Measurements from ENCODE around the gene RBM47.
A peak's percentile ranks its signal among the peaks of the same experiment; 100 is the strongest.
"Not testable (repeated sequence)": the region's sequence is repeated elsewhere in the genome, so short reads cannot be mapped to it uniquely, and the experiment has no call there.

Gene RBM47

GRCh38 chr4:40629401-40630334, at the start of gene RBM47:
TSS of gene RBM47 (minus strand) at chr4:40629864. CDS start at chr4:40438893, 190,971 bp downstream.
- no peak for DNase-seq (ENCODE audit: low read depth)

- DNase-seq (ENCODE audit: low read depth), result no peak
Measured at GRCh38 chr4:40678421-40678820, 48.8 kb upstream of the RBM47 start.

GRCh38 chr4:40675166-40675565, 45.5 kb upstream of the RBM47 start:
- DNase-seq (ENCODE audit: low read depth), result no peak

- peak; percentile 40 for DNase-seq (ENCODE audit: low read depth)
Measured at GRCh38 chr4:40672528-40673522, 43.2 kb upstream of the RBM47 start.

GRCh38 chr4:40669504-40669903, 39.8 kb upstream of the RBM47 start:
- DNase-seq (ENCODE audit: low read depth), result no peak

- DNase-seq (ENCODE audit: low read depth), result no peak
Measured at GRCh38 chr4:40665842-40666241, 36.2 kb upstream of the RBM47 start.

GRCh38 chr4:40662962-40663604, 33.4 kb upstream of the RBM47 start:
- no peak for DNase-seq (ENCODE audit: low read depth)

- no peak for DNase-seq (ENCODE audit: low read depth)
Measured at GRCh38 chr4:40661803-40662202, 32.1 kb upstream of the RBM47 start.

- DNase-seq (ENCODE audit: low read depth), result no peak
Measured at GRCh38 chr4:40656201-40656863, 26.7 kb upstream of the RBM47 start.

- no peak for DNase-seq (ENCODE audit: low read depth)
Measured at GRCh38 chr4:40651280-40651679, 21.6 kb upstream of the RBM47 start.

- DNase-seq (ENCODE audit: low read depth), result no peak
Measured at GRCh38 chr4:40649321-40649720, 19.7 kb upstream of the RBM47 start.

GRCh38 chr4:40648742-40649281, 19.1 kb upstream of the RBM47 start:
- DNase-seq (ENCODE audit: low read depth), result no peak

- no peak for DNase-seq (ENCODE audit: low read depth)
Measured at GRCh38 chr4:40648131-40648530, 18.5 kb upstream of the RBM47 start.

- DNase-seq (ENCODE audit: low read depth), result no peak
Measured at GRCh38 chr4:40645586-40645985, 15.9 kb upstream of the RBM47 start.

GRCh38 chr4:40632080-40632479, 2.4 kb upstream of the RBM47 start:
- DNase-seq (ENCODE audit: low read depth), result no peak

GRCh38 chr4:40630335-40631021, 814 bp upstream of the RBM47 start:
- no peak for DNase-seq (ENCODE audit: low read depth)

GRCh38 chr4:40628888-40629287, 776 bp downstream of the RBM47 start:
- no peak for DNase-seq (ENCODE audit: low read depth)

GRCh38 chr4:40628407-40628806, 1.3 kb downstream of the RBM47 start:
- DNase-seq (ENCODE audit: low read depth), result not testable (repeated sequence)

- DNase-seq (ENCODE audit: low read depth), result no peak
Measured at GRCh38 chr4:40627540-40627939, 2.1 kb downstream of the RBM47 start.

- no peak for DNase-seq (ENCODE audit: low read depth)
Measured at GRCh38 chr4:40626183-40626990, 3.3 kb downstream of the RBM47 start.

Data from T-helper 22 cell (primary cell).